Ishikawa (cell line): Measurements from ENCODE around the gene SHD.
A peak's percentile ranks its signal among the peaks of the same experiment; 100 is the strongest.

ENCODE experiments used
- CEBPB ChIP-seq: IDR thresholded peaks from 2 replicates; pipeline ENCODE4 v1.6.1; 2012
- CREB1 ChIP-seq: IDR thresholded peaks from 2 replicates; pipeline ENCODE4 v1.6.1; 2012; ENCODE audit warnings: low read depth
- EGR1 ChIP-seq: IDR thresholded peaks from 2 replicates; pipeline ENCODE4 v1.6.1; 2012
- EP300 ChIP-seq: IDR thresholded peaks from 2 replicates; pipeline ENCODE4 v1.6.1; 2012; ENCODE audit warnings: borderline replicate concordance
- FOXM1 ChIP-seq: IDR thresholded peaks from 2 replicates; pipeline ENCODE4 v1.6.1; 2012; ENCODE audit warnings: low read depth, borderline replicate concordance
- NFIC ChIP-seq: IDR thresholded peaks from 2 replicates; pipeline ENCODE4 v1.6.1; 2012
- RAD21 ChIP-seq: IDR thresholded peaks from 2 replicates; pipeline ENCODE4 v1.6.1; 2012; ENCODE audit warnings: low read depth
- TAF1 ChIP-seq: IDR thresholded peaks from 2 replicates; pipeline ENCODE4 v1.6.1; 2012; ENCODE audit warnings: low read depth, mild to moderate bottlenecking
- TCF12 ChIP-seq: IDR thresholded peaks from 2 replicates; pipeline ENCODE4 v1.6.1; 2012; ENCODE audit warnings: low read depth
- TEAD4 ChIP-seq: IDR thresholded peaks from 2 replicates; pipeline ENCODE4 v1.6.1; 2012
- YY1 ChIP-seq: IDR thresholded peaks from 2 replicates; pipeline ENCODE4 v1.6.1; 2012; ENCODE audit warnings: low read depth
- ZBTB7A ChIP-seq: IDR thresholded peaks from 2 replicates; pipeline ENCODE4 v1.6.1; 2012; ENCODE audit warnings: low read depth
- TF ChIP-seq, protein P1 (sequence below): IDR thresholded peaks from 2 replicates; pipeline ENCODE4 v1.6.1; 2012
- TF ChIP-seq, protein P2 (sequence below): IDR thresholded peaks from 2 replicates; pipeline ENCODE4 v1.6.1; 2012; ENCODE audit warnings: low read depth, mild to moderate bottlenecking
- TF ChIP-seq, protein P3 (sequence below): IDR thresholded peaks from 2 replicates; pipeline ENCODE4 v1.6.1; 2012

SHD gene

DNA sequence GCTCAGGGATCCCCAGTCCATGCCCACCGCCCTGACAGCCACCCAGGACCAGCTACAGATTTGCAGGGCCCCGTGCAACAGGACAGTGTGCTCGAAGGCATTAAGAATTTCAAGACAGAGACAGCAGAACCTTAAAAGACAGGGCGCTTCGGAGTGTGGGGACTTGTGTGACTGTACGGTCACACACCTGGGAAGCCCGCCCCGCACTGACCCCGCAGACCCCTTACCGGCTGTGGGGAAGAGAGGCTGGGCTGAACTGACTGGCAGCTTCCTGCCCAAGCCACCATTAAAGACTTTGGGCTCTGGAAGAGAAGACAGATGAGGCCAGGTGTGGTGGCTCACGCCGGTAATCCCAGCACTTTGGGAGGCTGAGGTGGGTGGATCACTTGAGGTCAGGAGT, 45.2 kb downstream of the SHD start:
- no peak for TF ChIP-seq CREB1
- TF ChIP-seq CEBPB, result no peak

DNA sequence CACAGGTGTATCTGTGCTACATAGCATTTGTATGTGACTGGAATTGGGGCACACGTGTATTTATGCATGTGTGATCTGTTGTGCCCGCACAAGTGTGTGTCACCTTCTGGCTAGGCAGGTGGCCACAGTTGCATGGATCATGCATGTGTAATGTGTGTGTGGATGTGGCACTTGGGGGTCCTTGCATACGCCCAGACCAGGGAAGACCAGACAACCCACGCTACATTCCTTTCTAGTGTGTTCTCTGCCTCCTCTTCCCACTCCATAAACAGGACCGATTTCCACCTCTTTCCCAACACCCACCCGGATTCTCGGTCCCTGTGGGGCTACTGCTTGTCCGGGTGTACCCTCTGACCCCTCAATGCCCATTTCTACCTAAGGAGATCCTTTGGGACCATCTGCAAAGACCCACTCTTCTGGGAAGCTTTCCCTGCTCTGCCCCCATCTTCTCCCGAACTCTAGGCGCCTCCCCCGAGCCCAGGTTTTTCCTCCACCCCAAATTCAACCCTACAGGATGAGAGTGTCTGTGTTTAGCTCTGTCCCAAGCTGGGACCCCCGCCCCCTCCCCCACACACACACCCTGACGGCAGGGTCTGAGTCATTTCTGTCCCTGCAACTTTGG, 47.3 kb downstream of the SHD start:
- no peak for TF ChIP-seq YY1
- no peak for TF ChIP-seq RAD21
- TF ChIP-seq TCF12, result no peak
- no peak for TF ChIP-seq TAF1
- no peak for TF ChIP-seq CREB1
- TF ChIP-seq, protein P1, sequence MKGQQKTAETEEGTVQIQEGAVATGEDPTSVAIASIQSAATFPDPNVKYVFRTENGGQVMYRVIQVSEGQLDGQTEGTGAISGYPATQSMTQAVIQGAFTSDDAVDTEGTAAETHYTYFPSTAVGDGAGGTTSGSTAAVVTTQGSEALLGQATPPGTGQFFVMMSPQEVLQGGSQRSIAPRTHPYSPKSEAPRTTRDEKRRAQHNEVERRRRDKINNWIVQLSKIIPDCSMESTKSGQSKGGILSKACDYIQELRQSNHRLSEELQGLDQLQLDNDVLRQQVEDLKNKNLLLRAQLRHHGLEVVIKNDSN, result no peak
- no peak for TF ChIP-seq EGR1
- TF ChIP-seq, protein P2, sequence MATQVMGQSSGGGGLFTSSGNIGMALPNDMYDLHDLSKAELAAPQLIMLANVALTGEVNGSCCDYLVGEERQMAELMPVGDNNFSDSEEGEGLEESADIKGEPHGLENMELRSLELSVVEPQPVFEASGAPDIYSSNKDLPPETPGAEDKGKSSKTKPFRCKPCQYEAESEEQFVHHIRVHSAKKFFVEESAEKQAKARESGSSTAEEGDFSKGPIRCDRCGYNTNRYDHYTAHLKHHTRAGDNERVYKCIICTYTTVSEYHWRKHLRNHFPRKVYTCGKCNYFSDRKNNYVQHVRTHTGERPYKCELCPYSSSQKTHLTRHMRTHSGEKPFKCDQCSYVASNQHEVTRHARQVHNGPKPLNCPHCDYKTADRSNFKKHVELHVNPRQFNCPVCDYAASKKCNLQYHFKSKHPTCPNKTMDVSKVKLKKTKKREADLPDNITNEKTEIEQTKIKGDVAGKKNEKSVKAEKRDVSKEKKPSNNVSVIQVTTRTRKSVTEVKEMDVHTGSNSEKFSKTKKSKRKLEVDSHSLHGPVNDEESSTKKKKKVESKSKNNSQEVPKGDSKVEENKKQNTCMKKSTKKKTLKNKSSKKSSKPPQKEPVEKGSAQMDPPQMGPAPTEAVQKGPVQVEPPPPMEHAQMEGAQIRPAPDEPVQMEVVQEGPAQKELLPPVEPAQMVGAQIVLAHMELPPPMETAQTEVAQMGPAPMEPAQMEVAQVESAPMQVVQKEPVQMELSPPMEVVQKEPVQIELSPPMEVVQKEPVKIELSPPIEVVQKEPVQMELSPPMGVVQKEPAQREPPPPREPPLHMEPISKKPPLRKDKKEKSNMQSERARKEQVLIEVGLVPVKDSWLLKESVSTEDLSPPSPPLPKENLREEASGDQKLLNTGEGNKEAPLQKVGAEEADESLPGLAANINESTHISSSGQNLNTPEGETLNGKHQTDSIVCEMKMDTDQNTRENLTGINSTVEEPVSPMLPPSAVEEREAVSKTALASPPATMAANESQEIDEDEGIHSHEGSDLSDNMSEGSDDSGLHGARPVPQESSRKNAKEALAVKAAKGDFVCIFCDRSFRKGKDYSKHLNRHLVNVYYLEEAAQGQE, result no peak
- TF ChIP-seq FOXM1, result no peak
- no peak for TF ChIP-seq ZBTB7A
- TF ChIP-seq NFIC, result no peak
- no peak for TF ChIP-seq TEAD4
- TF ChIP-seq CEBPB, result no peak
- TF ChIP-seq, protein P3, sequence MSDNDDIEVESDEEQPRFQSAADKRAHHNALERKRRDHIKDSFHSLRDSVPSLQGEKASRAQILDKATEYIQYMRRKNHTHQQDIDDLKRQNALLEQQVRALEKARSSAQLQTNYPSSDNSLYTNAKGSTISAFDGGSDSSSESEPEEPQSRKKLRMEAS, result no peak
- TF ChIP-seq EP300, result no peak

DNA sequence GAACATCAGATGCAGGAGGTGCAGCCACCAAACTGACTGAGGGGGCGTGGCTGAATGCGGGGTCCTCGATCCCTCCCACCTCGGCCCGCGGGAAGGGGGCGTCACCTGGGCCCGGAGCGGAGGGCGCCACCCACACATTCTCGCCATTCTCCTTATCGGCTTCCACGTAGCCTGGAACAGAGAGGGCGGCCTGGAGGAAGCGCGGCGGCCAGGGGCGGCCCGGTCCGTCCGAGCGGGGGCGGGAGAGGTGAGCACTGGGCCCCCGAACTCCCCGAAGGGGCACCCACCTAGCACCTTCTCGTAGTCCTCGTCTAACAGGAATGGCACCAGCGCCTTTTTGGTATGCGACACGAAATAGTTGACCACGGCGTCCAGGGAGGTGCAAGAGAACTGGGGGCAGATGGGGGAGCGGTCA, 47.8 kb downstream of the SHD start:
- TF ChIP-seq TCF12 (no peak), FOXM1 (no peak), TEAD4 (no peak), EGR1 (no peak), RAD21 (no peak), YY1 (no peak), CEBPB (no peak)

DNA sequence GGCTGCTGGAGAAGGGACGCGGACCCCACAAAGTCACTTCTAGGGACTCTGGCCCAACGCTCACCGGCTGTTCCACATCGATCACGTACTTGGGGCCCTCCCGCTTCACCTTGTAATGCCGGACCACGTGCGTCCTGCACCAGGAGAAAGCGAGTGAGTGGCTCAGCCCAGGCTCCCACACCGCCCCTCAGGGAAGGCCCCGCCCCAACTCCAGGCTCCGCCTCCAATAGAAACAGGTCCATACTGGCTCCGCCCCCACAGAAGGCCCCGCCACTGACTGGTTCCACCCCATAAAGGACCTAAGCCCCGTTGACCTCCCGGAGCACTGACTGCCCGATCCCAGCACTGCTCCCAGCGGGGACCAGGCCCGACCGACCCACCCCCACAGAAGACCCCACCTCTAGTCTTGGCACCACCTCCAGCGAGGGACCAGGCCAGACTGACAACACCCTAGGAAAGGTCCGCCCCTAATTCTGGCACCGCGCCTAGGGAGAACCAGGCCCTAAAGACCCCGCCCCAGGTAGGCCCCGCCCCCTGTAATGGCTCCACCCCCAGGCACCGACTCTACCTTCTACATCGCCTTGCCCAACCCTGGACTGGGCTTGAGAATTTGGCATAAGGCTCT, 48.3 kb downstream of the SHD start:
- 0 out of 2 replicates have a peak, but pooled peaks have one; percentile 11 for TF ChIP-seq TCF12
- TF ChIP-seq TAF1, result 0 out of 2 replicates have a peak, but pooled peaks have one; percentile 41
- TF ChIP-seq, protein P1, result peak; percentile 78
- no peak for TF ChIP-seq EGR1
- TF ChIP-seq NFIC, result peak; percentile 52; the same call in 1 of the 2 replicates
- peak; percentile 66; the same call in 1 of the 2 replicates for TF ChIP-seq ZBTB7A
- 0 out of 2 replicates have a peak, but pooled peaks have one; percentile 4 for TF ChIP-seq CEBPB
- TF ChIP-seq, protein P3, result peak; percentile 97
- TF ChIP-seq FOXM1, result no peak
- TF ChIP-seq RAD21, result no peak
- no peak for TF ChIP-seq YY1
- TF ChIP-seq CREB1, result no peak
- no peak for TF ChIP-seq TEAD4

DNA sequence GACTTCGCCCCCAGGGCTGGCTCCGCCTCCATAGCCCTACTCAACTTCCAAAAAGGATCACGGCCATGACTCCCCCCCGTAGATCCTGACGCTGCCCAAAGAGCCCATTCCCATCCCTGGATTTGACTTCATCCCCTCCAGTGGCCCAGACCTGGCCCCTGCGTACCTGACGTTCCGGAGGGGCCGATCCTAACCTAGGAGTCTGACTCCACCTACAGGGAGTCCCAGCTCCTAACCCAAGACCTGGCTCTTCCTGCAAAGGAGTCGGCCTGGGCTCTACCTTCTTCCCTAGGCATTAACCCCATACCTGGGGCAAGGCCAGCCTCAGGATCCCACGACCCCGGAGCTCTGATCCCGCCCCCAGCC, 48.8 kb downstream of the SHD start:
- TF ChIP-seq, protein P2, result no peak
- 0 out of 2 replicates have a peak, but pooled peaks have one; percentile 5 for TF ChIP-seq NFIC

DNA sequence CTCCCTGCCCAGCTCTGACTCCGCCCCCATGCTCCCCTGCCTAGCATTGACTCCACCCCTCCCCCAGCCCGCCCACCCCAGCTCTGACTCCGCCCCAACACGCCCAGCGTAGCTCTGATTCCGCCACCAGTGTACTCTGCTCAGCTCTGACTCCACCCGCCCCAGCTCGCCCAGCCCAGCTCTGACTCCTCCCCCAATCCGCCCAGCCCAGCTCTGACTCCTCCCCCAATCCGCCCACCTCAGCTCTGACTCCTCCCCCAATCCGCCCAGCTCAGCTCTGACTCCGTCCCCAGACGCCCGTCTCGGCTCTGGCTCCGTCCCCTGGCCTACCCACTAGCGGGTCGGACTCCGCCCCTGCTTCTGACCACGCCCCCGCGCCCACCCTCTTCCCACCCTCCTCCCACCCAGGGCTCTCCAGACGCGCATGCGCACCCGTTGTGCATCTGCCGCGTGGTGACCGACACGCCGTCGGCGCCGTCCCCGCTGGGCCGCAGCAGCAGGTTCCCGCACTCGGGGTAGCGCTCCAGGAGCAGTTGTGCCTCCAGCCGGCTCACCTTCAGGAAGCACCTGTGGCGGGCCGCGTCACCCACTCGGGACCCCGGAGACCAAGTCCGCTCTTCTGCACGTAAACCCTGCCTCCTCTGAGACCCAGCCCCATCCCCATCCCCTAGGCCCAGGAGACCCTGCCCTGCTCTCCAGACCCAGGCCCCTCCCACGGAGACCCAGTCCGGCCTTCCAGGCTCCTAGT, 49.4 kb downstream of the SHD start:
- TF ChIP-seq, protein P2, result no peak
- TF ChIP-seq TAF1 (no peak), CEBPB (no peak), ZBTB7A (0 out of 2 replicates have a peak, but pooled peaks have one; percentile 29), EP300 (no peak), YY1 (no peak), NFIC (no peak), RAD21 (no peak), CREB1 (no peak), EGR1 (peak; percentile 48; the same call in 1 of the 2 replicates)
- TF ChIP-seq, protein P1, result 0 out of 2 replicates have a peak, but pooled peaks have one; percentile 19
- TF ChIP-seq, protein P3, result peak; percentile 99
